ENCODE measurements around the gene CDH13.

Gene CDH13

GRCh38 chr16:82649766-82650165 is 23.0 kb downstream of the CDH13 start:
- TF ChIP-seq, protein P1, sequence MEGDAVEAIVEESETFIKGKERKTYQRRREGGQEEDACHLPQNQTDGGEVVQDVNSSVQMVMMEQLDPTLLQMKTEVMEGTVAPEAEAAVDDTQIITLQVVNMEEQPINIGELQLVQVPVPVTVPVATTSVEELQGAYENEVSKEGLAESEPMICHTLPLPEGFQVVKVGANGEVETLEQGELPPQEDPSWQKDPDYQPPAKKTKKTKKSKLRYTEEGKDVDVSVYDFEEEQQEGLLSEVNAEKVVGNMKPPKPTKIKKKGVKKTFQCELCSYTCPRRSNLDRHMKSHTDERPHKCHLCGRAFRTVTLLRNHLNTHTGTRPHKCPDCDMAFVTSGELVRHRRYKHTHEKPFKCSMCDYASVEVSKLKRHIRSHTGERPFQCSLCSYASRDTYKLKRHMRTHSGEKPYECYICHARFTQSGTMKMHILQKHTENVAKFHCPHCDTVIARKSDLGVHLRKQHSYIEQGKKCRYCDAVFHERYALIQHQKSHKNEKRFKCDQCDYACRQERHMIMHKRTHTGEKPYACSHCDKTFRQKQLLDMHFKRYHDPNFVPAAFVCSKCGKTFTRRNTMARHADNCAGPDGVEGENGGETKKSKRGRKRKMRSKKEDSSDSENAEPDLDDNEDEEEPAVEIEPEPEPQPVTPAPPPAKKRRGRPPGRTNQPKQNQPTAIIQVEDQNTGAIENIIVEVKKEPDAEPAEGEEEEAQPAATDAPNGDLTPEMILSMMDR (IDR thresholded peaks at IDR 0.05; ENCODE audit: low read length, missing control alignments) = no peak
- DNase-seq (ENCODE audit: low read depth) = no peak
- H3K4me3 ChIP-seq (replicated peaks; ENCODE audit: low read depth, low read length) = no peak overlapping the region

DNA sequence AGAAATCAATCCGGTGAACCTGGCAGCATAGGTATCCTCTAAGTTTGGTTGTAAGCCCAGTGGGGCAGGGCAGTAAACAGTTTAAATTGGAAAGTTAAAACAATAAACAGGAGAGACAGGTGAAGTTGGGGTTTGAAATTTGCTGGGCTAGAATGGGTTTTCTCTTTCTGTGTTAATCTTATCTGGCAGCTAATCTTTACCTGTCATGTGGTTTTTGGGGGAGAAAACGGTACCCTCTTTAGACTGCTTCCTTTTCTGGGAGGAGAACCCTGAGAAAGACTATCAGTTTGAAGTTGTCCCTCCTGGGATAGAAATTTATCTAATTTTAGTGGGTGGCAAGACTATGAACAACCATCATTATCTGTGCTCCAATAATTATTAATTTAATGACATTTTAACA is 24.0 kb downstream of the CDH13 start:
- no peak overlapping the region for H3K4me3 ChIP-seq (replicated peaks; ENCODE audit: low read depth, low read length)
- no peak for DNase-seq (ENCODE audit: low read depth)
- TF ChIP-seq, protein P1 (IDR thresholded peaks at IDR 0.05; ENCODE audit: low read length, missing control alignments) = no peak

DNA sequence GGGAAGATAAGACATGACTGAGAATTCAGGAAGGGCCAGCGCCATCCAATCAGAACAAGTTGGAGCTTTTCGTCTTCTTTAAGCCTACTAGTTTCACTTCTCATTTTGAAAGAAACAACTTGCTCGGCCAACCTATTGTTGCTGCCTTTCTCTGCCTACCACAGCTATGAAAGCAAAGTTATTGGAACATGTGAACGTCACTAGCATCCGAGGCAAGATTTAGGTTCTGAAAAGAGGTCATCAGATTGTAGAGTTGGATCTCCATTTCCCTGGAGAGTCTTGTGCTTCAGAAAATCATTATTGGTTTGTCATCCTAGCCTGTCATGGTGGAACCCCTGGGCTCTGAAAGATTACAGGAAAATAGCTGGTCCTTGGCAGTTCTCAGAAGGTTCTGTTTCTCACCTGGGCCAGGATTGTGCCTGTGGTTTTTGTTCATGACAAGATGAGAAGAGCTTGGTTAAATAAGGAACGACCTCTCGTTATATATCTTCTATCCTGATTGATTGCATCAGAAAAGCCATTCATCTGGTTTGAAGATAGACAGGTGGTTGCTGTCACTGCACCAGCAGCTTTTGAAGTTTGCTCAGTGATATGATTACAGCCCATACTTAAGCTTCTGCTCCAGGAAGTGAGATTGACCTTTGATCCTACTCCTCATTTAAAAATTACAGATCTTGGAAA is 25.3 kb downstream of the CDH13 start:
- TF ChIP-seq, protein P1 (IDR thresholded peaks at IDR 0.05; ENCODE audit: low read length, missing control alignments) = no peak
- H3K4me3 ChIP-seq (replicated peaks; ENCODE audit: low read depth, low read length) = no peak overlapping the region
- DNase-seq (ENCODE audit: low read depth) = no peak

DNA sequence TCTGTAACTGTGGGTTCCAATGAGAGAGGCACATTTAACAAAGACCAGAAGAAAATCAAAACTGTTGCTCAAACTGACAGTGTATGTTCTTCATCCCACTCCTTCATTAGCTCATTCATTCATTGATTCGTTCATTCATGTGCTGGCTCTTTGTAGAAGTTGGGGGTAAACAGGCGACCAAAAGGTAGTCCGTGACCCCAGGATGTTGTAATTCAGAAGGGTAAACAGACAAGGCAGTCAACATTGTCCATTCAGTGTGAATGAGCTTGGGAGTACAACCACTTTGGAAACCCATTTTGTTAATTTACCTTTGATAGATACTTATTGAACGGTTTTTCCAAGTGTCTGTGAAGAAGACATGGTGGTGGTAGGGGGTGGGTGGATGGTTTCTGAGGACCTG is 26.1 kb downstream of the CDH13 start:
- TF ChIP-seq, protein P1 (IDR thresholded peaks at IDR 0.05; ENCODE audit: low read length, missing control alignments) = no peak

GRCh38 chr16:82653550-82654511 is 27.1 kb downstream of the CDH13 start:
- peak; percentile 91 for DNase-seq (ENCODE audit: low read depth)

More for the DNA sequence above, 26.1 kb downstream of the CDH13 start:
- DNase-seq (ENCODE audit: low read depth) = no peak
- no peak overlapping the region for H3K4me3 ChIP-seq (replicated peaks; ENCODE audit: low read depth, low read length)

DNA sequence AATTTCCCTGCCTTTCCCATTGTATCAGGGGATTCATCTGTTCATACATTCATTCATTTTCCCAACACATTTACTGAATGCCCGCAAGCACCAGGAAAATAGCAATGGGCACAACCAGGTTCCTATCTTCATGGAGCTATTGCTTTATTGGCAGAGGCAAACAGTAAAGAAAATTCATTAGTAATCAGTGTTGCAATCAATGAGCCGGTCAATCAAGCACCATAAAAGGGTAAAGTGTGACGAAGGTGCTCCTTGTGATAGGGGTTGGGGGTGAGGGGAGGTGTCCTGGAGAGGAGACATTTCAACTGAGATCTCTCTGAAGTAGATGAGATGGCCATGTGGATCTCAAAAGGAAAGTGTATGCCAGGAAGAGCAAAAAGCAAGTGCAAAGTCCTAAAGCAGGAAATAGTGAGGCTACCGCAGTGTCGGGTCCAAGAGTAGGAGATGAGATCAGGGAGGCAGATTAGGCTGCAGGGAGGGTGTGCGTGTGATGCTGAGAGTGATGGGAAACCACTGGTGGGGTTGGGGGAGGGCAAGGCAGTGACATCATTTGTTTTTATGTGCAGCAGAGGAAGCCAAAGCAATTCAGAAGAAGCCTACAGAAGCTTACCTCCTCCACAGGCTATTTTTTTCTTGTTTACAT is 28.4 kb downstream of the CDH13 start:
- no peak overlapping the region for H3K4me3 ChIP-seq (replicated peaks; ENCODE audit: low read depth, low read length)
- TF ChIP-seq, protein P1 (IDR thresholded peaks at IDR 0.05; ENCODE audit: low read length, missing control alignments) = no peak
- peak; percentile 87 for DNase-seq (ENCODE audit: low read depth)

More at GRCh38 chr16:82653550-82654511, 27.1 kb downstream of the CDH13 start:
- peak overlapping the region; percentile 4 for H3K4me3 ChIP-seq (replicated peaks; ENCODE audit: low read depth, low read length)
- TF ChIP-seq, protein P1 (IDR thresholded peaks at IDR 0.05; ENCODE audit: low read length, missing control alignments) = no peak

Measured in fibroblast of pulmonary artery (primary cell).